ENCODE data around the gene ALAD. TPM values are rescaled to one million over a fixed set of nuclear protein-coding genes. Genes with fewer than 3 reads are reported as not detected.
A peak's percentile ranks its signal among the peaks of the same experiment; 100 is the strongest.

ALAD gene
- total and polyA plus RNA-seq, 2 of the 13 experiments (the other 11 are each of a cell fraction or from before 2014, with no cell fraction given), result 21.8 to 30.1 TPM

DNA sequence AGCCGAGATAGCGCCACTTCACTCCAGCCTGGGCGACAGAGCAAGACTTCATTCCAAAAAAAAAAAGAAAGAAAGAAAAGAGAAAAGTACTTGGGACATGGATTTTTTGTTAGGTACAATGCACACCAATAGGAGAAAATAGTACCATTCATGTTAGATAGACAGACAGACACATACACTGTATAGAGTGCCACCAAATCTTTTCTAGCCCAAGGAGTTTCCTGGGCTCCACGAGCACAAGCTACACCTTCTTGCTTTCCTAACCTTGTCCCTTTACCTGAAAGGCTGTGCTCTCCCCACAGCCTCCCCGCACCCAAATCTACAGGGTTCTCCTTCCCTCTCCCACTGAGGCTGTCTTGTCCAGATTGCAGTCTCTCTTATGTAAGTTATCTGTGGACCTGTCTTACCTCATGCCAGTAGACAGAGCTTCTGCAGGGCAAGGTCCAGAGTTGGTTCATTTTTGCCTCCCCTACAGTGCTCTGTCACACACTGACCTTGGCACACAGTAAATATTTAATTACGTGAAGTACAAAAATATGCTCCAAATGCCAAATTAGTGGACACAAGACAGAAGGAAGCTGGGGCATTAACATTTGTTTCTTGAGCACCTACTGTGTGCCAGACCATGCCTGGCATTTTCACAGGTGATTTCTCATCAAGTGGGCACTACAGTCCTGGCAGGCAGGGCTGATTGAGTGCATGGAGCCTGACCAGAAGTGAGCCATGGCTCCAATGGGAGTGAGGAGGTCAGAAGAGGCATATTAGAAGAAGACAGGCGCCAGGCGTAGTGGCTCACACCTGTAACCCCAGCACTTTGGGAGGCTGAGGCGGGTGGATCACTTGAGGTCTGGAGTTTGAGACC, 5.9 kb downstream of the ALAD start (continued):
- peak; percentile 58; the same call in 1 of the 2 replicates for TF ChIP-seq ARID4A (CRISPR knock-in tag; IDR thresholded peaks at IDR 0.05; ENCODE audit: borderline replicate concordance)
- no peak for TF ChIP-seq ZNF547 (CRISPR knock-in tag; IDR thresholded peaks at IDR 0.05)
- TF ChIP-seq MTF2 (CRISPR knock-in tag; IDR thresholded peaks at IDR 0.05; ENCODE audit: borderline replicate concordance), result no peak
- TF ChIP-seq TBL1XR1 (IDR thresholded peaks at IDR 0.05; ENCODE audit: borderline replicate concordance, low read length, partially characterized antibody), result peak; percentile 60
- TF ChIP-seq CEBPG (CRISPR knock-in tag; IDR thresholded peaks at IDR 0.05), result peak; percentile 87
- TF ChIP-seq SMC3 (IDR thresholded peaks at IDR 0.05; ENCODE audit: low read length), result peak; percentile 14; the same call in 1 of the 2 replicates
- TF ChIP-seq ZNF556 (CRISPR knock-in tag; IDR thresholded peaks at IDR 0.05; ENCODE audit: borderline replicate concordance), result peak; percentile 51; the same call in 1 of the 2 replicates
- peak; percentile 72; the same call in 1 of the 2 replicates for TF ChIP-seq ZNF558 (CRISPR knock-in tag; IDR thresholded peaks at IDR 0.05; ENCODE audit: borderline replicate concordance)
- TF ChIP-seq, protein P1, sequence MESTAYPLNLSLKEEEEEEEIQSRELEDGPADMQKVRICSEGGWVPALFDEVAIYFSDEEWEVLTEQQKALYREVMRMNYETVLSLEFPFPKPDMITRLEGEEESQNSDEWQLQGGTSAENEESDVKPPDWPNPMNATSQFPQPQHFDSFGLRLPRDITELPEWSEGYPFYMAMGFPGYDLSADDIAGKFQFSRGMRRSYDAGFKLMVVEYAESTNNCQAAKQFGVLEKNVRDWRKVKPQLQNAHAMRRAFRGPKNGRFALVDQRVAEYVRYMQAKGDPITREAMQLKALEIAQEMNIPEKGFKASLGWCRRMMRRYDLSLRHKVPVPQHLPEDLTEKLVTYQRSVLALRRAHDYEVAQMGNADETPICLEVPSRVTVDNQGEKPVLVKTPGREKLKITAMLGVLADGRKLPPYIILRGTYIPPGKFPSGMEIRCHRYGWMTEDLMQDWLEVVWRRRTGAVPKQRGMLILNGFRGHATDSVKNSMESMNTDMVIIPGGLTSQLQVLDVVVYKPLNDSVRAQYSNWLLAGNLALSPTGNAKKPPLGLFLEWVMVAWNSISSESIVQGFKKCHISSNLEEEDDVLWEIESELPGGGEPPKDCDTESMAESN (CRISPR knock-in tag; conservative IDR thresholded peaks at IDR 0.05), result peak; percentile 76
- peak; percentile 86 for TF ChIP-seq MEF2D (CRISPR knock-in tag; IDR thresholded peaks at IDR 0.05)
- TF ChIP-seq, protein P2, sequence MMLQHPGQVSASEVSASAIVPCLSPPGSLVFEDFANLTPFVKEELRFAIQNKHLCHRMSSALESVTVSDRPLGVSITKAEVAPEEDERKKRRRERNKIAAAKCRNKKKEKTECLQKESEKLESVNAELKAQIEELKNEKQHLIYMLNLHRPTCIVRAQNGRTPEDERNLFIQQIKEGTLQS (CRISPR knock-in tag; IDR thresholded peaks at IDR 0.05), result peak; percentile 61; the same call in 1 of the 2 replicates
- TF ChIP-seq ZNF318 (CRISPR knock-in tag; IDR thresholded peaks at IDR 0.05), result no peak

All from HepG2 (cell line).